H9 (cell line): ENCODE data around the gene HIP1. TPM values are rescaled to one million over a fixed set of nuclear protein-coding genes. Genes with fewer than 3 reads are reported as not detected.

Experiments used
- DNase-seq: peaks from one replicate; pipeline ENCODE4 v3.0.0-alpha.2; 2017
- H2AFZ ChIP-seq: one replicate; pipeline ENCODE4 v1.6.1; 2013; ENCODE audit warnings: mild to moderate bottlenecking, low read length, control low read depth, moderate library complexity
- H2AK5ac ChIP-seq: 2 replicates; pipeline ENCODE4 v1.6.1; 2013; ENCODE audit warnings: low read length, control low read depth, mixed read lengths; ENCODE audit not compliant: insufficient read length
- H2BK120ac ChIP-seq: one replicate; pipeline ENCODE4 v1.6.1; 2013; ENCODE audit warnings: low read depth, mild to moderate bottlenecking, low read length, control low read depth, inconsistent platforms; ENCODE audit not compliant: poor library complexity, severe bottlenecking
- H2BK12ac ChIP-seq: 2 replicates; pipeline ENCODE4 v1.6.1; 2013; ENCODE audit warnings: low read length, control low read depth, mixed read lengths, low read depth; ENCODE audit not compliant: insufficient read length
- H2BK15ac ChIP-seq: 2 replicates; pipeline ENCODE4 v1.6.1; 2013; ENCODE audit warnings: low read depth, low read length, control low read depth
- H2BK20ac ChIP-seq: one replicate; pipeline ENCODE4 v1.6.1; 2013; ENCODE audit warnings: low read depth, mild to moderate bottlenecking, low read length, control low read depth, inconsistent platforms; ENCODE audit not compliant: poor library complexity, severe bottlenecking
- H2BK5ac ChIP-seq: 2 replicates; pipeline ENCODE4 v1.6.1; 2013; ENCODE audit warnings: low read length, control low read depth, mixed read lengths; ENCODE audit not compliant: insufficient read length
- H3K14ac ChIP-seq: 2 replicates; pipeline ENCODE4 v1.6.1; 2013; ENCODE audit warnings: low read length, control low read depth; ENCODE audit not compliant: insufficient read depth
- H3K18ac ChIP-seq: 2 replicates; pipeline ENCODE4 v1.6.1; 2013; ENCODE audit warnings: low read depth, mild to moderate bottlenecking, mixed read lengths, low read length, control low read depth; ENCODE audit not compliant: insufficient read length
- H3K23ac ChIP-seq: 2 replicates; pipeline ENCODE4 v1.6.1; 2013; ENCODE audit warnings: low read length, control low read depth, mixed read lengths, low read depth; ENCODE audit not compliant: insufficient read length
- H3K23me2 ChIP-seq: 2 replicates; pipeline ENCODE4 v1.6.1; 2013; ENCODE audit warnings: low read depth, mild to moderate bottlenecking, mixed read lengths, low read length, control low read depth; ENCODE audit not compliant: insufficient read length, poor library complexity, severe bottlenecking
- H3K27ac ChIP-seq: 2 replicates; pipeline ENCODE4 v1.5.1; 2013; ENCODE audit warnings: low read length, control low read depth, mixed read lengths, low read depth; ENCODE audit not compliant: insufficient read length
- H3K27me3 ChIP-seq: 2 replicates; pipeline ENCODE4 v1.6.1; 2013; ENCODE audit warnings: low read length, control low read depth, inconsistent platforms; ENCODE audit not compliant: insufficient read depth
- H3K4ac ChIP-seq: 2 replicates; pipeline ENCODE4 v1.6.1; 2013; ENCODE audit warnings: low read depth, mild to moderate bottlenecking, control low read depth, inconsistent platforms, low read length, moderate library complexity
- H3K4me1 ChIP-seq: 2 replicates; pipeline ENCODE4 v1.6.1; 2013; ENCODE audit warnings: low read length, control low read depth, inconsistent platforms; ENCODE audit not compliant: insufficient read depth
- H3K4me2 ChIP-seq: 2 replicates; pipeline ENCODE4 v1.6.1; 2013; ENCODE audit warnings: low read length, control low read depth, mixed read lengths; ENCODE audit not compliant: insufficient read length, insufficient read depth
- H3K56ac ChIP-seq: 2 replicates; pipeline ENCODE4 v1.6.1; 2013; ENCODE audit warnings: low read depth, mild to moderate bottlenecking, mixed read lengths, low read length, control low read depth; ENCODE audit not compliant: insufficient read length
- H3K79me1 ChIP-seq: 2 replicates; pipeline ENCODE4 v1.6.1; 2013; ENCODE audit warnings: low read depth, mild to moderate bottlenecking, moderate library complexity, low read length, control low read depth, inconsistent platforms; ENCODE audit not compliant: insufficient read depth, poor library complexity, severe bottlenecking
- H3K79me2 ChIP-seq: 2 replicates; pipeline ENCODE4 v1.6.1; 2013; ENCODE audit warnings: low read length, control low read depth, inconsistent platforms; ENCODE audit not compliant: insufficient read depth
- H3K9ac ChIP-seq: 2 replicates; pipeline ENCODE4 v1.6.1; 2013; ENCODE audit warnings: low read length, control low read depth, mixed read lengths; ENCODE audit not compliant: insufficient read length; ENCODE audit errors: extremely low read depth
- H3K9me3 ChIP-seq: one replicate; pipeline ENCODE4 v1.6.1; 2013; ENCODE audit warnings: low read depth, low read length, inconsistent platforms; ENCODE audit not compliant: control insufficient read depth
- H3T11ph ChIP-seq: one replicate; pipeline ENCODE4 v1.6.1; 2013; ENCODE audit warnings: mild to moderate bottlenecking, low read length, control low read depth, inconsistent platforms
- H4K20me1 ChIP-seq: one replicate; pipeline ENCODE4 v1.6.1; 2013; ENCODE audit not compliant: control insufficient read depth, insufficient read length, insufficient read depth
- H4K5ac ChIP-seq: 2 replicates; pipeline ENCODE4 v1.6.1; 2013; ENCODE audit warnings: low read depth, mild to moderate bottlenecking, mixed read lengths, low read length, control low read depth; ENCODE audit not compliant: insufficient read length
- H4K8ac ChIP-seq: replicated peaks from 2 replicates; pipeline ENCODE4 v1.6.1; 2013; ENCODE audit warnings: low read length, control low read depth, mixed read lengths, low read depth; ENCODE audit not compliant: insufficient read length
- H4K91ac ChIP-seq: 2 replicates; pipeline ENCODE4 v1.6.1; 2013; ENCODE audit warnings: low read depth, mild to moderate bottlenecking, moderate library complexity, mixed read lengths, low read length, control low read depth; ENCODE audit not compliant: insufficient read length
- H3K27ac Mint-ChIP-seq, 3 experiments: 2 replicates in 2 of 3; 3 replicates in 1 of 3; pipeline ENCODE4 v1.8.0; 2020 to 2021; ENCODE audit warnings: mixed read lengths in 3 of 3, mild to moderate bottlenecking in 1 of 3, moderate library complexity in 1 of 3
- H3K27me3 Mint-ChIP-seq: 2 replicates; pipeline ENCODE4 v1.8.0; 2021; ENCODE audit warnings: low read depth, mild to moderate bottlenecking, moderate library complexity, mixed read lengths
- H3K36me3 Mint-ChIP-seq, 3 experiments: 2 replicates in 2 of 3; 3 replicates in 1 of 3; pipeline ENCODE4 v1.8.0; 2020 to 2021; ENCODE audit warnings: low read depth in 3 of 3, mixed read lengths in 3 of 3; ENCODE audit not compliant: insufficient read depth in 1 of 3
- H3K4me1 Mint-ChIP-seq, 2 experiments: 2 replicates each; pipeline ENCODE4 v1.8.0; 2020; ENCODE audit warnings: mixed read lengths in 2 of 2
- H3K4me3 Mint-ChIP-seq, 2 experiments: 2 replicates in 1 of 2; 3 replicates in 1 of 2; pipeline ENCODE4 v1.8.0; 2020 to 2021; ENCODE audit warnings: mild to moderate bottlenecking in 2 of 2, mixed read lengths in 2 of 2, moderate library complexity in 1 of 2
- H3K9me3 Mint-ChIP-seq, 2 experiments: 2 replicates in 1 of 2; 3 replicates in 1 of 2; pipeline ENCODE4 v1.8.0; 2020; ENCODE audit warnings: mild to moderate bottlenecking in 2 of 2, mixed read lengths in 2 of 2, moderate library complexity in 1 of 2
- WGBS: extraction: QIAGEN DNeasy Blood & Tissue Kit; methylation state at CpG from one replicate; pipeline ENCODE4 v1.1.7; 2013; ENCODE audit warnings: missing lambda C conversion rate, low lambda C conversion rate, mixed read lengths; ENCODE audit not compliant: insufficient read length; ENCODE audit errors: extremely low coverage; 5-methylcytosine and 5-hydroxymethylcytosine counted together
- total RNA-seq: library from RNA; stranded (reverse); gene quantifications from 2 replicates; pipeline ENCODE4 v1.2.1, GENCODE V29; 2021
- TF ChIP-seq, protein P1 (sequence below): fragments of 200-600 bp; sonication (generic); conservative IDR thresholded peaks from 3 replicates; pipeline ENCODE4 v1.8.0; 2021; ENCODE audit warnings: antibody characterized with exemption, mild to moderate bottlenecking

The HIP1 gene
- total RNA-seq, 1 experiment from 2014 or later: 87.5 TPM

DNA sequence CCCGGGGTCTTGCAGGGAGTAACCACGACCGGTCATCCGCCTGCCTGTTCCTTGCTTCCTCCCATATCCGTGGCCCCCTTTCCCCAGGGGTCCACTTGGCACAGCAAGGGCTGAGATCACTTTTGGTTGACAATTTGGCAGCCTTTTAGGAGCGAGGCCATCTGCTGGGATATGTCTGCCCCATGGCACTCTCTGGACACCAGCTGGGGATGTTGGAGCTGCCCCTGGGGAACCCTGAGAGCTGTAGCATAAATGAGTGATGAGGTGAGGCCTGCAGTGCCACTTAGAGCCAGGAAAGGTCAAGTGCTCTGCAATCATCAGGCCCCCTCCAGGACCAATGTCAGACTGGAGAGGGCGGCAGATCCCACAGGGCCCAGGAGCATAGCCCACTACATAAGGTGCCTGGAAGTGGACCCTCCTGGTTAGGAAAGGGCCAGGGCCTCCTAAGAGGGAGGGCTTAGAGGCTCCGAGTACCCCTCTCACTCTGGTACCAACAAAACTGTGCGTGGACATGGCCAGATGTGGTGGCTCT lies 92.1 kb downstream of the HIP1 start:
- TF ChIP-seq, protein P1, sequence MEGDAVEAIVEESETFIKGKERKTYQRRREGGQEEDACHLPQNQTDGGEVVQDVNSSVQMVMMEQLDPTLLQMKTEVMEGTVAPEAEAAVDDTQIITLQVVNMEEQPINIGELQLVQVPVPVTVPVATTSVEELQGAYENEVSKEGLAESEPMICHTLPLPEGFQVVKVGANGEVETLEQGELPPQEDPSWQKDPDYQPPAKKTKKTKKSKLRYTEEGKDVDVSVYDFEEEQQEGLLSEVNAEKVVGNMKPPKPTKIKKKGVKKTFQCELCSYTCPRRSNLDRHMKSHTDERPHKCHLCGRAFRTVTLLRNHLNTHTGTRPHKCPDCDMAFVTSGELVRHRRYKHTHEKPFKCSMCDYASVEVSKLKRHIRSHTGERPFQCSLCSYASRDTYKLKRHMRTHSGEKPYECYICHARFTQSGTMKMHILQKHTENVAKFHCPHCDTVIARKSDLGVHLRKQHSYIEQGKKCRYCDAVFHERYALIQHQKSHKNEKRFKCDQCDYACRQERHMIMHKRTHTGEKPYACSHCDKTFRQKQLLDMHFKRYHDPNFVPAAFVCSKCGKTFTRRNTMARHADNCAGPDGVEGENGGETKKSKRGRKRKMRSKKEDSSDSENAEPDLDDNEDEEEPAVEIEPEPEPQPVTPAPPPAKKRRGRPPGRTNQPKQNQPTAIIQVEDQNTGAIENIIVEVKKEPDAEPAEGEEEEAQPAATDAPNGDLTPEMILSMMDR: peak; percentile 31; the same call in 1 of the 3 replicates
- Histone ChIP-seq H3K4me2 (no peak overlapping the region), H3K14ac (no peak overlapping the region), H2BK20ac (no peak overlapping the region), H4K5ac (no peak overlapping the region), H3K23ac (no peak overlapping the region), H3K4me1 (no peaks in the 10 kb centered on the region; the same call in 1 of the 2 replicates), H3K79me2 (no peaks in the 10 kb centered on the region), H3K18ac (no peak overlapping the region), H2BK12ac (no peak overlapping the region), H3K9ac (no peak overlapping the region), H2AK5ac (no peak overlapping the region), H2BK5ac (no peak overlapping the region), H3T11ph (no peak overlapping the region), H2AFZ (no peak overlapping the region), H4K20me1 (no peaks in the 10 kb centered on the region), H3K79me1 (no peaks in the 10 kb centered on the region), H3K23me2 (no peaks in the 10 kb centered on the region), H2BK15ac (no peak overlapping the region), H3K27me3 (no peaks in the 10 kb centered on the region), H4K91ac (no peak overlapping the region), H3K56ac (no peak overlapping the region), H2BK120ac (no peak overlapping the region), H3K4ac (no peak overlapping the region), H3K9me3 (no peaks in the 10 kb centered on the region), H4K8ac (no peak overlapping the region), H3K27ac (no peak overlapping the region)
- WGBS: no CpG with 5 or more reads among the region's 9 CpGs
- Mint-ChIP-seq H3K4me3 (no peak overlapping the region), H3K4me1 (peaks cover 17 to 28% of the 10 kb centered on the region in 2 experiments), H3K9me3 (peaks cover 5 to 10% of the 10 kb centered on the region in 2 experiments; a peak in 3 of 5 replicates), H3K27me3 (no peaks in the 10 kb centered on the region; the same call in 1 of the 2 replicates), H3K36me3 (peaks cover 0 to 14% (median 5%) of the 10 kb centered on the region in 3 experiments; a peak in 4 of 7 replicates), H3K27ac (no peak overlapping the region)
- peak; percentile 61 for DNase-seq
